SK-N-SH treated with all-trans-retinoic acid at 6 μM for 48 hours (cell line): ENCODE results near the gene KIF21A.

Source experiments
- ARNTL ChIP-seq: fragments of 450-650 bp; formaldehyde crosslinking; IDR thresholded peaks from 2 replicates; pipeline ENCODE4 v1.5.0; 2020; ENCODE audit warnings: low read depth, mild to moderate bottlenecking, moderate library complexity, borderline replicate concordance
- CSDC2 ChIP-seq: fragments of 250-450 bp; sonication (Bioruptor Pico); IDR thresholded peaks from 2 replicates; pipeline ENCODE4 v1.5.0; 2020; ENCODE audit warnings: mild to moderate bottlenecking, moderate library complexity
- ISL1 ChIP-seq: fragments of 250-450 bp; sonication (Bioruptor Pico); IDR thresholded peaks from 2 replicates; pipeline ENCODE4 v2.1.2; 2022; ENCODE audit warnings: mild to moderate bottlenecking, moderate library complexity
- OSR1 ChIP-seq: fragments of 250-450 bp; sonication (Bioruptor Pico); IDR thresholded peaks from 2 replicates; pipeline ENCODE4 v1.8.0; 2022; ENCODE audit warnings: moderate library complexity, mild to moderate bottlenecking, inconsistent platforms
- RARB ChIP-seq: fragments of 250-450 bp; sonication (Bioruptor Pico); IDR thresholded peaks from 2 replicates; pipeline ENCODE4 v1.8.0; 2021; ENCODE audit warnings: mild to moderate bottlenecking, moderate library complexity
- TCF4 ChIP-seq: fragments of 250-450 bp; sonication (Bioruptor Pico); IDR thresholded peaks from 2 replicates; pipeline ENCODE4 v1.8.0; 2021; ENCODE audit warnings: mild to moderate bottlenecking, moderate library complexity, borderline replicate concordance
- TOX ChIP-seq: fragments of 250-450 bp; sonication (Bioruptor Pico); IDR thresholded peaks from 2 replicates; pipeline ENCODE4 v1.8.0; 2021; ENCODE audit warnings: mild to moderate bottlenecking, moderate library complexity, borderline replicate concordance
- ZFP3 ChIP-seq: fragments of 250-450 bp; sonication (Bioruptor Pico); IDR thresholded peaks from 2 replicates; pipeline ENCODE4 v1.5.0; 2020; ENCODE audit warnings: mild to moderate bottlenecking, moderate library complexity
- ZFP30 ChIP-seq: fragments of 450-650 bp; formaldehyde crosslinking; IDR thresholded peaks from 2 replicates; pipeline ENCODE4 v1.5.0; 2022; ENCODE audit warnings: mild to moderate bottlenecking, moderate library complexity
- ZNF8 ChIP-seq: fragments of 450-650 bp; formaldehyde crosslinking; IDR thresholded peaks from 2 replicates; pipeline ENCODE4 v1.5.0; 2020; ENCODE audit warnings: mild to moderate bottlenecking, moderate library complexity
- TF ChIP-seq, protein P1 (sequence below): fragments of 250-450 bp; sonication (Bioruptor Pico); IDR thresholded peaks from 2 replicates; pipeline ENCODE4 v1.8.0; 2020; ENCODE audit warnings: mild to moderate bottlenecking, moderate library complexity, borderline replicate concordance

DNA sequence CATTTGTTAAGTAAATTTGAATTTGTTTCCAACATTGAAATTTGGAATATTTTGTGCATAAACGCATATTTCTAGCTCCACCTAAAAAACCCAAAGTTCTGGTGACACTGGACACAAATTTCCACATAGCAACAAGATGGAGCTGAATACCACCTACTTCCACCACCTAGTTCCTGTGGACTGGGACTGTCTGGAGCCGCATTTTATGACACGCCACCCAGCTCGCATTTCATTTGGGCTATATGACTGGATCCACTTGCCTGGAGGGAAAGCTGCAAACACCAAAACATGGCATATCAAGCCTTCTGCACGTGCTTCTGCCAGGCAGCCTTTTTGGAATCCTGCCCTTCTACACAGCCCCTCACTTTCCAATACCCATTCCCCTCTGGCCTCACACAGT is 173.4 kb downstream of the KIF21A start:
- TF ChIP-seq ZNF8: no peak
- no peak for TF ChIP-seq RARB (CRISPR knock-in tag)
- no peak for TF ChIP-seq TCF4 (CRISPR knock-in tag)
- no peak for TF ChIP-seq ISL1
- TF ChIP-seq ZFP3 (CRISPR knock-in tag): no peak
- no peak for TF ChIP-seq ZFP30 (CRISPR knock-in tag)
- TF ChIP-seq TOX (CRISPR knock-in tag): no peak
- TF ChIP-seq ARNTL (CRISPR knock-in tag): no peak
- no peak for TF ChIP-seq OSR1 (CRISPR knock-in tag)
- TF ChIP-seq, protein P1, sequence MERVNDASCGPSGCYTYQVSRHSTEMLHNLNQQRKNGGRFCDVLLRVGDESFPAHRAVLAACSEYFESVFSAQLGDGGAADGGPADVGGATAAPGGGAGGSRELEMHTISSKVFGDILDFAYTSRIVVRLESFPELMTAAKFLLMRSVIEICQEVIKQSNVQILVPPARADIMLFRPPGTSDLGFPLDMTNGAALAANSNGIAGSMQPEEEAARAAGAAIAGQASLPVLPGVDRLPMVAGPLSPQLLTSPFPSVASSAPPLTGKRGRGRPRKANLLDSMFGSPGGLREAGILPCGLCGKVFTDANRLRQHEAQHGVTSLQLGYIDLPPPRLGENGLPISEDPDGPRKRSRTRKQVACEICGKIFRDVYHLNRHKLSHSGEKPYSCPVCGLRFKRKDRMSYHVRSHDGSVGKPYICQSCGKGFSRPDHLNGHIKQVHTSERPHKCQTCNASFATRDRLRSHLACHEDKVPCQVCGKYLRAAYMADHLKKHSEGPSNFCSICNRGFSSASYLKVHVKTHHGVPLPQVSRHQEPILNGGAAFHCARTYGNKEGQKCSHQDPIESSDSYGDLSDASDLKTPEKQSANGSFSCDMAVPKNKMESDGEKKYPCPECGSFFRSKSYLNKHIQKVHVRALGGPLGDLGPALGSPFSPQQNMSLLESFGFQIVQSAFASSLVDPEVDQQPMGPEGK: no peak
- TF ChIP-seq CSDC2 (CRISPR knock-in tag): no peak
